ENCODE data around the gene MEGF6.

GRCh38 chr1:3608154-3608553 lies 3.2 kb downstream of the MEGF6 start:
- TF ChIP-seq CTCF (IDR thresholded peaks at IDR 0.05) (no peak), EZH2 (IDR thresholded peaks at IDR 0.05; ENCODE audit: borderline replicate concordance, insufficient read depth, low read depth, low read length, poor library complexity, severe bottlenecking) (no peak)
